HG03521 (cell line): Measurements from ENCODE around the gene SLC4A5.
"Not testable (repeated sequence)": the region's sequence is repeated elsewhere in the genome, so short reads cannot be mapped to it uniquely, and the experiment has no call there.

Experiments
- ATAC-seq: cut with Tn5 transposase; IDR thresholded peaks from one replicate; pipeline ENCODE4 v1.9.1; 2021; ENCODE audit warnings: mild to moderate bottlenecking, moderate library complexity; ENCODE audit not compliant: unreplicated experiment

Gene SLC4A5

DNA sequence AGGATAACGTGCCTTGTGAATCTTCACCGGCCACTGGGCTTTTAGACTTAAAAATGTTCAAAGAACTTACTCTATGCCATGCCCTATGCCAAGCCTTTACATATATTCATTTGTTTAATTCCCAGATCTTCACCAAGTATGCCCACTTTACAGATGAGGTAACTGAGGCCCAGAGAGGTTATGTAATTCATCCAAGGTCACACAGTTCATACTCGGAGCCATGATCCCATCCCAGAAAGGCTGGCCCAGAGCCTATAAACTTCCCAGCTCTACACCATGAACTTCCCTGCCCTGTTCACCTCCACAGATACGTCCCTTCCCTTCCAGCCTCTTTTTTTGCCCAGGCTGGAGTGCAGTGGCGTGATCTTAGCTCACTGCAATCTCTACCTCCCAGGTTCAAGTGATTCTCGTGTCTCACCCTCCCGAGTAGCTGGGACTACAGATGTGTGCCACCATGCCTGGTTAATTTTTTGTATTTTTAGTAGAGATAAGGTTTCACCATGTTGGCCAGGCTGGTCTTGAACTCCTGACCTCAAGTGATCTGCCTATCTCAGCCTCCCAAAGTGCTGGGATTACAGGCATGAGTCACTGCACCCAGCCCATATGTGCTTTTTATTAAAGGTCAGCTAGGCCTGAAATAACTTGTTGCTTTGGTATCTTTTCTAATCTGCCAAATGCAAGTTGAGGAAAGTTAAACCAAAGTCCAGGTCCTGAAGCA lies 100.7 kb downstream of the SLC4A5 start:
- ATAC-seq, result no peak

DNA sequence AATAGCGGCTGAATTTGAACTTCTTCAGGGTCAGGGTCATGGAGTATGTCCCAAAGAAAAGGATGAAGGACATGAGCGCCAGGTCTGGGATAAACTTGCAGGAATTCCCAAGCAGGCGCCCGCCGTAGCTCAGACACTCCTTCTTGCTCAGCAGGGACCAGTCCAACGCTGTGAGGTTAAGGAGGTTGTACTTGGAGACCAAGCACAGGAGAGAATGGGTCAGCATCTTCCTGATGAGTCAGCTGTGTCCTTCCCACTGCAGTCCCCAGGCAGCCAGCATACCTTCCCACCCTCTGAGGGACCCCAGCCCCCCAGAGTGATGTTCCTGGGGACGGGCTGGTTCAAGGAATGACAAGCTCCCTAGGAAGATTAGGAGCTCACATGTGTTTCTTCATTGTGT lies 103.9 kb downstream of the SLC4A5 start:
- no peak for ATAC-seq

DNA sequence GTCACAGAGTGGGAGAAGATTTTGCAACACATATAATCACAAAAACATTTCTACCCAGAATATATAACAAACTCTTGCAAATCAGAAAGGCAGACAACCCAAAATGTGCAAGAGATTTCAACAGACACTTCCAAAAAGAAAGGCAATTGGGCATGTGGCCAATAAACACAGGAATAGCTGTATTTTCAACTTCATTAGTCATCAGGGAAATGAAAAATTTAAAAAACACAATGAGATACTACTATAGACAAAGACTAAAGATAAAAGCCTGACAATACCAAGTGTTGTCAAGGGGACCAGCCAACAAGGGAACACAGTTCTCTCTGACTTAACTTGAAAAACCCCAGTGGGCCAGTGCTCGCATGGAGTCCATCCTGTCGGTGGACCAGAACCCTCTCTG lies 104.3 kb downstream of the SLC4A5 start:
- ATAC-seq, result no peak

DNA sequence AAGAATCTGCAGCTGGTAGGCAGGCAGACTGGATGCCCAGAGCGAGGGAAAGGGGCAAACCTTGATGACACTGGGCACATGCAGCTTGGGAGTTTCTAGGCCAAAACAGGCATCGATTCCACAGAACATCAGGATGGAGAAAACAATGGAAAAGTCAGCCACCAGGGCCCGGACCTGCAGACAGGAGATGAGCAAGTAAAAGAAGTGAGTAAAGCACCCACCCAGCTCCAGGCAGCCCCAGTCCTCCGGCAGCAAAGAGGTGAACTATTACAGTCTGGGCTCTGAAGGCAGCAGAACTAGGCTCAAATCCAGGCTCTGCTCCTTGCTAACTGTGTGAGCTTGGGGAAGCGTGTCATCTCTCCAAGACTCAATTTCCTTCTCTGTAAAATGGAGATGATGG lies 108.2 kb downstream of the SLC4A5 start:
- no peak for ATAC-seq

DNA sequence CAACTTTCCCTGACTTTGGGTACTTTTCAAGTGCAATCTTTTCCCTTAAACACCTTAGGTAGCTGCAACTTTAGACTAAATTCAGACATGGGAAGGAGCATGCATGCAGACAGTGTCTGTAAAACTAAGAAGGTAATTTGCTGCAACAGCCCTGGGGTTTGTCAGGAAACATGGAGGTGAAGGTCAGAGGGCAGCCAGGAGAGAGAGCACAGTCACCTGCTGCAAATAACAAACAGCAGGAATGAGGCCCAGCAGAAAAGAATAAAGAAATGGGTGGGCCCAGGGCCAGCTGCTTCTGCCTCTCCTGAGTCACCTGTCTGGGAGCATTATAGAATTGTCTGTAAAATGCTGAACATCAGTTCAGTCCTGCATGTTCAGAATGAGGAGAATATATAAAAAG lies 109.6 kb downstream of the SLC4A5 start:
- ATAC-seq, result no peak

DNA sequence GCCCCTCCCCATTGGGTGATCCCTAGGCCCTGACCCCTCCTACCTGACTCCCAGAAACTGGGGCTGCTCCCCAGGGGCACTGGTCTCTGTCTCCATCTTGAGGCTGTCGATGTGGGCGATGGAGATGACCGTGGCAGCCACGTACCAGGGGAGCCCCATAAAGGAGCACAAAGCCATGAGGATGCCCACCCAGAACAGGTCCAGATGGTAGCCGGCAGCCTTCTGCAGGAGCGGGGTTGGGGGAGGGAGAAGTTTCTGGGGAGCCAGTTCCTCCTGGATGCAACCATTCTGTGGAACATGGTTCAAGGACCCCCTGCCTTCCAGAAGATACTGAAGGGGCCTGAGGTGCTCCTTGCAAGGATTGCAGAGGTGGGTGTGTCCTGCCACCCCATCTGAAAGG lies 110.8 kb downstream of the SLC4A5 start:
- no peak for ATAC-seq

DNA sequence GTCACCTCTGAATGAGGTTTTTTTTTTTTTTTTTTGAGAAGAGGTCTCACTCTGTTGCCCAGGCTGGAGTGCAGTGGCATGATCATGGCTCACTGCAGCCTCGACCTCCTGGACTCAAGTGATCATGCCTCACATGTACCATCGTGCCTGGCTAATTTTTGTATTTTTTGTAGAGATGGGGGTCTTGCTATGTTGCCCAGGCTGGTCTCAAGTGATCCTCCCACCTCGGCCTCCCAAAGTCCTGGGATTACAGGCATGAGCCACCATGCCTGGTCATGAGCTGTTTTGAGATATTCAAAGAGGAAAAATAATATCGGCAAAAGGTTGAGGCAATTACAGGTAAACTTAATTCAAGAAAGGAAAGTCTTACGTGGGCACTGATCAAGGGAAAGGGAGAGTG lies 113.4 kb downstream of the SLC4A5 start:
- ATAC-seq, result not testable (repeated sequence)

DNA sequence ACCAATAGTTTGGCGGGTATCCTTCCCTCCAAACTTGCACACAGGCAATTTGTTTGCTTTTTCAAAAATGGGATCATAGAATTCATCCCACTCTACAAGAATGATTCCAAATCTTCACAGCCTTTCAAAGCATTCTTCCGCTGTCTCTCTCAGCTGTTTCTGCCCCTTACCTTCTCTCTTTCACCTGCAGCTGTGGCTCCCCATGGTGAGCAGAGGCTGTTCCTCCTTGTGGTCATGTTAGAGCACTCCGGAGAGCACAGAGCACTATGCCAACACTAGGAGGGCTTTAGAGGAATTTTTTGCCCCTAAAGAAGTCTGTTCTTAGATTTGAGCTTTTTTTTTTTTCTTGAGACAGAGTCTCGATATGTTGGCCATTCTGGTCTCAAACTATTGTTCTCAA lies 114.4 kb downstream of the SLC4A5 start:
- ATAC-seq, result no peak

DNA sequence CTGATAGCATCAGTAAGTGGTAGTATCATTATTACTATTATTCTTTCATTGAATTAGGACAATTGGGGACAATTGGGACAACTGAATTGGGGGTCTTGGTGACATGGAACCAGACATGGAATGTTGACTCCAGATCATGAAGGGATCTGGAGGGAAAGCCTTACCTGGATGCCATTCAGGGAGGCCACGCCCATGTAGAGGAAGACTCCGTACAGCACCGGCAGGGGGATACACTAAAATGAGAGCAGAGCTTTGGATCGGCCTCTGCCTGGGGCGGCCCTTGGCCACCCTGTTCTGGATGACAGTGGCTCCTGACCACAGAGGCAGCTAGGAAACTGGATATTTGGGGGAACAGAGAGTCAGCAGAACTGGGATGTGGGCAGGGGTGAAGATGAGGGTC lies 115.6 kb downstream of the SLC4A5 start:
- ATAC-seq, result no peak

DNA sequence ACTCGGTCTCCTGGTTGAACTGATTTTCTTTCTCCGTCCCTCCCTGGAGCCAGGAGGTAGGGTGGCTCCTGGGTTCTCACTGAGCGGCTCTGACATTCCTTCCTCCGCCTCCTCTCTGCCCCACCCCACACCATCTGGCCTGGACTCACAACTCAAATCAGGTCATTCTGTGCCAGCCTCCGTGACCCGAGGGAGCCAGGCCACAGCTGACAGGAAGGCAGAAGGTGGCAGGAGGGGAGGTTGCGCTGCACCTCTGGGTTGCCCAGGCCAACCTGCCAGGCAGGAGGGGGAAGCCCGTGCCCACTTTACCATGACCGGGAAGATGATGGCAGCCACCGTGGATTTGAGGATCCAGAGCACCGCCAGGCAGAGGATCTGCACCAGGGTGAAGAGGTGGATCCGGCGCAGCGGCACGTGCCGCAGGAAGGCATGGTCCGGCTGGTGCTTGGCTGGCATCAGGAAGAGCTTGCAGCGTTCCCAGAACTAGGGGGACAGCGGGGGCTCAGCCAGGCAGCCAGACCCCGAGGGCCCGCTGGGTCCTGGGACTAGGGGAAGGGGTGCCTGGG lies 116.5 kb downstream of the SLC4A5 start:
- no peak for ATAC-seq

DNA sequence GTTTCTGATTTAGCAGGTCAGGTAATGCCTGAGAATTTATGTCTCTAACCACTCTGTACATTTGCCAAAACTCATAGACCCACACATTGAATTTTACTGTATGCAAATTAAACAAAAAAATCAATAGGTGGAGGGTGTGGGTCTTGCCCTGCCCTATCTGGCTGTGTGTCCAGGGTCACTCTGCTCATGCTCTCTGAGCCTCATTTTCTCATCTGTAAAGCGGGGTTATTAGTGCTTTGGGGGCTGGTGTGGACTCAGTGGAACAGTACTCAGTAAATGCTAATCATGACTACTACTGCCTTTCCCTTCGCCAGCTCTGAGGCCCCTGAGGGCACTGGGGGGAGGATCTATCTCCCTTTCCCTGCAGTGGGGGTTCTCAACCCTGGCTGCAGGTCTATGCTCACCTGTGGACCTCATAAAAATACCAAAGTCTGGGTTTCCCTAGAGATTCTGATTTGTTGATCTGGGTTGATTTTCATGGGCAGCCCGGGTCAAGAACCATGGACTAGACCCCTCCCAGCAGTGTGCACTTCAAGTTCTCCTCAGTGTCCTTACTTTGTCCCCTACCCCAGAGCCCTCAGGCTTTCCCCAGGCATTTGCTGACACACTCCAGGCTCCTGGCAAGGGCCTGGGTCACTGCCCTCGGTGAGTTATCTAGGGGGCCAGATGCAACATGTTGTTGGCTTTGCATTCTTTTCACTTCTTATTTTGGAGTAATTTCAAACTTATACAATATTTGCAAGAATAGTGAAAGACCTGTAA lies 117.3 kb downstream of the SLC4A5 start:
- ATAC-seq, result no peak

DNA sequence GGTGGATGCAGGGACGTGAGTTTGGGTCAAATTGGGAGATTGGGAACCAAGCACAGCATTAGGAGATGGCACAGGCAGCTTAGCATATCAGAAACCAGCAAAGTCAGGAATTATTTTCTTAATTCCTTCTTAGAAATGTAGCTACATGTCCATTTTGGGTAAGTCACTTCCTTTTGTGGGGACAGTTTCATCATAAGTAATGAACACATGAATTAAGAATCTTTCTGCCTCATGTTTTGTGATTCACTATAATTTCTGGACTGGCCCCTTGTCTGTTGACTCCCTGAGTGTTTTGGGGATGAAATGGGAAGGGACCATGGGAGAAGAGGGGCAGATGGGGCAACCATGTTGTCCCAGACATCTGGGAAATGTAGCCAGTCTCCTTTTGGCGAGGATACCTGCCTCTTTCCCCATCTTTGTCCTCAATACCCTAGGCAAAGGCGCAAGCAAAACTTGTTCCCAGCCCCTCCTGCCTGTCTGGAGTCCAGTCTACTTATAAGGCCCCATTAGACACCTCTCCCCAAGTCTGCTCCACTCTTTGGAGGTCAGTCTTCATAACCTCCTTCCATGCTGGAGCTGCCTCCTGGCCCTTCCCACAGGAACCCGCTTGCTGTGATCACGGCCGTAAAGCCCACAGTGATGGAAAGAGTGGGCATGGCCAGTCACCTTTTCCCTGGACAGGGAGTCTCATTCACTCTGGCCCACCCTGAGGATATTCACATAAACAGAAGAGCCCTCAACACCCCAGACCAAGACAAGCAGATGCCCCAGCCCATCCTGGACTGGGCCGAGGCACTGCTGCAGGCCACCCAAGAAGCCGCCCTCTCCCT lies 119.1 kb downstream of the SLC4A5 start:
- ATAC-seq, result no peak

DNA sequence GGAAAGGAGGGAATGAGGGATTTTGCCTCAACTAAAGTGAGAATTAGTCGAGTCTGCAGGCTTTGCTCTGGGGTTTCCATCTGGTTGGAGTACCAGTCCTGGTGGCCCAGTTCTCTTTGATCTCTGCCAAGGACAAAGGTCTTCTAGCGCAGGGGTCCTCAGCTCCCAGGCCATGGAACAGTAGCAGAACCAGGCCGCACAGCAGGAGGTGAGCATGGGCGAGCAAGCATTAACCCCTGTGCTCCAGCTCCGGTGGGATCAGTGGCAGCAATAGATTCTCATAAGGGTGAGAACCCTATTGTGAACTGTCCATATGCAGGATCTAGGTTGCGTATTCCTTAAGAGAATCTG lies 120.9 kb downstream of the SLC4A5 start:
- ATAC-seq, result no peak

DNA sequence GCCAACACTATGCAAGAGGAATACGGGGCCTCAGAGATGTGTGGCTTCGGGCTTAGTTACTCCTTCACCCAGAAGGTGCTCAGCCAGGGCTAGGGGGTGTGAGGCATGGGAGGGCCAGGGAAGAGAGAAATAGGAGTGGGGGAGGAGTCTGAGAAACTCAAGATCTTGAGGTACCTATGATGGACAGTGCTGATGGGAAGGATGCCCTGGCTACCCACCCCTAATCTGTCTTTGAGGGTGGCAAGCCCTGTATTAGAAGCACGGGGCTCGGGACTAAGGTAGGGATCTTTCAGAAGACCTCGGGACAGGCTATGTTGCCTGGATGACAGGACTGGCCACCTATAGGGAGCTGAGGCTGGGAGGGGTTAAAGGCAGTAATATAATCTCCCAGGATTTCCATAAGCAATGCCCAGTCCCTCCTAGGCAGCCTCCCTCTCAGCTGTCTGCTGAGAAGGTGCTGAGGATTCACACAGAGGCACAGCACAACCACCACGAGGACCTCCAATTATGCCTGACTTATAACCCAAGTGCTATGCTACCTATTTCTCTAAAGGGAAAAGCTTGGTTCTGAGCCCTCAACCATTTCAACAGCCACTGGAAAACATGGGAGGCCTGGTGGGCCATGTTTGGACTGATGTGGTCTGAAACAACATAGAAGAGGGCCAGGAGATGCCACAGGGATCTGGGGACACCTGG lies 121.5 kb downstream of the SLC4A5 start:
- ATAC-seq, result no peak

DNA sequence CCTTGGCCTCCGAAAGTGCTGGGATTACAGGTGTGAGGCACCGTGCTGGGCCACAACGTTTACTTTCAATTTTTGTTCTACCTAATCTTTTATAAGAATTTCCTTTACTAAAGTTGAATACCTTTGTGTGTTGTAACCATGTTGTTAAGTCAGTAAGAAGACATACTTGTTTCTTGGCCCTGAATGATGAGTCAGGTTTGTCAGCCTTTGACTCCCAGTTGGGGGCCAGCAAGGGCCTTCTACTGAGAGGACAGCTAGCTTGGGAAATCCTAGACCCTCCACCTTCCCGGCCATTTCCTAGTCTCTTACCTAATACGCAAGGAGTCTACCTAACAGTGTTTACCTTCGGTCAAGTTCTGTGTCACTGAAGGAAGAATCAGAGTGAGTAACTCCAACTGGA lies 122.1 kb downstream of the SLC4A5 start:
- ATAC-seq, result no peak

DNA sequence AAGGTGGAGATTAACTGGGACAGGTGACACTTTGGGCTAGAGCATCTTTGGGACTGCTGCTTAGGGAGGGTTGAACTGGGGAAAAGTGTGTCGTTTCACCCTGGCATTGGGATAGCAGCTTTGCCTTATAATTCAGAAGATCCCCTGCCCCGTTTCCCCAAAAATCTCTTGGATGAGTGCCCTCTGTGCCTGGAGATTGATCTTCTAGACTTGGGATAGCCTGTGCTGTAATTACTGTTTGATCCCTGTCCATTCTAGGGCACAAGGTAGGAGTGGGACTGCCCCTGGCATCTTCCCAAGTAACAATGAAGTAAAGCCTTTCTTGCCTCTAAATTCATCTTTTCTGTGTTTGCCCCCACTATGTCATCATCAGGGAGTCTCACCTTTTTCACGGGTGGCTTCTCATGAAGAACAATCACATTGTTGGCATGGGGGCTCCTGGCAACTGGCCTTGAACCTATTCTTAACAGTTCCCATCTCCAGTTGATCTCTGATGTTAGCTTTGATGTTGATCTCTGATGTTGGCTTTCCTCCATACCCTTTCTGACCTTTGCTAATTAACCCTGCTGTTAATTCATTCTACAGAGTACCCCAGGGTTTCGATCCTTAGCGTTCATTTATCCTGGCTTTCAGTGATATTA lies 123.2 kb downstream of the SLC4A5 start:
- no peak for ATAC-seq

DNA sequence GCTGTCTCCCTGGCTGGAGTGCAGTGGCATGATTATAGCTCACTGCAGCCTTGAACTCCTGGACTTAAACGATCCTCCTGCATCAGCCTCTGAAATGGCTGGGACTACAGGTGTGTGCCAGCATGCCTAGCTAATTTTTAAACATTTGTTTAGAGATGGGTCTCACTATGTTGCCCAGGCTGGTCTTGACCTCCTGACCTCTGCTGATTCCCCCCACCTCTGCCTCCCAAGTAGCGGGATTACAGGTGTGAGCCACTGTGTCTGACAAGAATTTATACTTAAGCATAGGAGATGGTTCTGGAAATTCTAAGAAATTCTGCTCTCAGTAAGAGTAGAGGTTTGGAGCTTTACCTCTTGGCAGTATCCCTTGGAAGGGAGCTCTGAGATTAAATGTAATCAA lies 126.6 kb downstream of the SLC4A5 start:
- ATAC-seq, result no peak

DNA sequence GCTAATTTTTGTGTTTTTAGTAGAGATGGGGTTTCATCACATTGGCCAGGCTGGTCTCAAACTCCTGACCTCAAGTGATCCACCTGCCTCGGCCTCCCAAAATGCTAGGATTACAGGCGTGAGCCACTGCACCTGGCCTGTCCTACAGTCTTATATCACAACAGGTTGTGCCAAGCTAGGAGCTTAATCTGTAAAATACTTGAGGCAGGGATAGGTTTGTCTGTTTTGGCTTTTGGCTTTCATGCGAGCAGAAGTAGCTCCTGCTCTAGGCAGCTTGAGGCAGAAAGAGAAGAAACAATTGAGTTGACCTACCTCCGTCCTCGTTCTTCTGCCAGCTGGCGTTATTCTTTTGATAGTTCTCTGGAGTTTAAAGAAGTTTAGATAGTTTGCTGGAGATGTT lies 127.4 kb downstream of the SLC4A5 start:
- not testable (repeated sequence) for ATAC-seq

DNA sequence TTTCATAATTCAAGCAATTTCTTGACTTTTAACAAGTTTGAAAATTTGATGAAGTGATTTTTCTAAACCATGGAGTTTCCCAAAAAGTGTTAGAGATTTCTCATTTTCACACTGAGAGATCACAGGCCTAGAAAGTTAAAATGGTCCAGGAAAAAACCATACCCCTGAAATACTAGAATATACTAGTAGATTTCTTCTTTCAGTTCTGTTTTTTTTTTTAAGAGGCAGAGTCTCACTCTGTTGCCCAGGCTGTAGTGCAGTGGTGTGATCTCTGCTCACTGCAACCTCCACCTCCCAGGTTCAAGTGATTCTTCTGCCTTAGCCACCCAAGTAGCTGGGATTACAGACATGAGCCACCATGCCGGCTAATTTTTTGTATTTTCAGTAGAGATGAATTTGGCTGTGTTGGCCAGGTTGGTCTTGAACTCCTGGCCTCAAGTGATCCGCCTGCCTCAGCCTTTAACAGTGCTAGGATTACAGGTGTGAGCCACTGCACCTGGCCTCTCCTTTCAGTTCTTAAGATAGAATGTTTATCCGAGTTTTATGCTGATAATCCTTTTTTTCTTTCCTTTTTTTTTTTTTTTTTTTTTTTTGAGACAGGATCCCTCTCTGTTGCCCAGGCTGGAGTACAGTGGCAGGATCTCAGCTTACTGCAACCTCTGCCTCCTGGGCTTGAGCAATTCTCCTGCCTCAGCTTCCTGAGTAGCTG lies 130.4 kb downstream of the SLC4A5 start:
- ATAC-seq, result no peak

DNA sequence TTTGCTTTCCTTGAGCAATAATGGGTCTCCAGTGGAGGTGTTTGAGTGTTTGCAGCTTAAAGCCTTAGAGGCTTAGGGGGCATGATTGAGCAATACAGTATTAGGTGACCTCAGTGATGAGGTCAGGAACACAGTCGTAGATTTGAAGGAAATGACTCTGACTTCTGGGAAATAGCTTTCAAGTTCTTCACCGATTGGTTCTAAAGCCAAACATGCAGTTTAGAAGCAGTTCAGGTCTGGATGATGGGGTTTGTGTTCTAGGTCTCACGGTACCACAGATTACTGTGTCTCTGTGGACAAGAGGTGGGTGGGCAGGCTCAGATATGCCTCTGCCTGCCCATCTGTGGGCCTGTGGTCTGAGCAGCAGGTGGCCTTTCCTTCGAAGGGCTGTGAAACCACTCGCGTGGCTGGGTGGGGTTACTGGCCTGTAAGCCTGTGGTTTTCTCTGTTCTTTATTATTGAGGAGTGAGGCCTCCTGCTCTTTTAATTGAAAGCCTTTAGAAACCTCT lies 137.0 kb downstream of the SLC4A5 start:
- ATAC-seq, result peak; percentile 71
